AG04450 (cell line): Measurements from ENCODE around the gene BMPR1B. TPM values are rescaled to one million over a fixed set of nuclear protein-coding genes. Genes with fewer than 3 reads are reported as not detected.

ENCODE experiments used
- CTCF ChIA-PET: fragments of 300-600, 350-600 bp; formaldehyde crosslinking; extraction: SDS; loops from one replicate; lab custom pipeline; 2022; ENCODE audit warnings: antibody characterized with exemption, inconsistent platforms; lab: Charles Lee
- POLR2A ChIA-PET: fragments of 350-600 bp; formaldehyde crosslinking; extraction: SDS; loops from one replicate; lab custom pipeline; 2021; ENCODE audit warnings: antibody characterized with exemption, inconsistent platforms; lab: Yijun Ruan, JAX
- DNase-seq: peaks from one replicate; pipeline ENCODE4 v3.0.0-alpha.2; 2011; ENCODE audit warnings: low read depth, low spot score
- H3K27ac ChIP-seq: one replicate; pipeline ENCODE4 v1.5.1; 2012; ENCODE audit warnings: low read depth, low read length, control low read depth
- H3K27me3 ChIP-seq: one replicate; pipeline ENCODE4 v1.6.0; 2012; ENCODE audit warnings: low read length; ENCODE audit not compliant: control insufficient read depth, insufficient read depth
- H3K4me3 ChIP-seq: 2 replicates; pipeline ENCODE4 v1.5.1; 2011; ENCODE audit warnings: mild to moderate bottlenecking, low read depth, low read length, control low read depth
- H3K9me3 ChIP-seq: 2 replicates; pipeline ENCODE4 v1.5.1; 2012; ENCODE audit warnings: low read length; ENCODE audit not compliant: control insufficient read depth, insufficient read depth
- polyA plus RNA-seq: library from polyadenylated mRNA; depleted of rRNA; stranded (reverse); fragments of >200 nt; gene quantifications from 2 replicates; pipeline ENCODE4 v1.2.3, GENCODE V29; 2011
- TF ChIP-seq, protein P1 (sequence below): IDR thresholded peaks from 2 replicates; pipeline ENCODE4 v1.5.1; 2011; ENCODE audit warnings: low read depth, low read length, control low read depth, inconsistent platforms

BMPR1B gene
- polyA plus RNA-seq, 1 experiment = 0.42 TPM

GRCh38 chr4:94871644-94872305 is 114.0 kb downstream of the BMPR1B start:
- ChIA-PET POLR2A (interaction anchor here (1.3 kb wide), 1 partner anchor 10 kb away, joined by 3 read pairs; no protein-coding TSS in a partner anchor), CTCF (no interaction called here)
- Histone ChIP-seq H3K4me3 (no peak overlapping the region), H3K27ac (no peak overlapping the region), H3K27me3 (no peaks in the 10 kb centered on the region), H3K9me3 (no peaks in the 10 kb centered on the region)
- TF ChIP-seq, protein P1, sequence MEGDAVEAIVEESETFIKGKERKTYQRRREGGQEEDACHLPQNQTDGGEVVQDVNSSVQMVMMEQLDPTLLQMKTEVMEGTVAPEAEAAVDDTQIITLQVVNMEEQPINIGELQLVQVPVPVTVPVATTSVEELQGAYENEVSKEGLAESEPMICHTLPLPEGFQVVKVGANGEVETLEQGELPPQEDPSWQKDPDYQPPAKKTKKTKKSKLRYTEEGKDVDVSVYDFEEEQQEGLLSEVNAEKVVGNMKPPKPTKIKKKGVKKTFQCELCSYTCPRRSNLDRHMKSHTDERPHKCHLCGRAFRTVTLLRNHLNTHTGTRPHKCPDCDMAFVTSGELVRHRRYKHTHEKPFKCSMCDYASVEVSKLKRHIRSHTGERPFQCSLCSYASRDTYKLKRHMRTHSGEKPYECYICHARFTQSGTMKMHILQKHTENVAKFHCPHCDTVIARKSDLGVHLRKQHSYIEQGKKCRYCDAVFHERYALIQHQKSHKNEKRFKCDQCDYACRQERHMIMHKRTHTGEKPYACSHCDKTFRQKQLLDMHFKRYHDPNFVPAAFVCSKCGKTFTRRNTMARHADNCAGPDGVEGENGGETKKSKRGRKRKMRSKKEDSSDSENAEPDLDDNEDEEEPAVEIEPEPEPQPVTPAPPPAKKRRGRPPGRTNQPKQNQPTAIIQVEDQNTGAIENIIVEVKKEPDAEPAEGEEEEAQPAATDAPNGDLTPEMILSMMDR = no peak
- no peak for DNase-seq

- CTCF ChIA-PET = interaction anchor here (0.5 kb wide), 1 partner anchor 1064 kb away, joined by 3 read pairs; no protein-coding TSS in a partner anchor
- Histone ChIP-seq H3K4me3 (no peak overlapping the region), H3K27ac (no peak overlapping the region), H3K9me3 (no peaks in the 10 kb centered on the region), H3K27me3 (no peaks in the 10 kb centered on the region)
- TF ChIP-seq, protein P1 = no peak
- DNase-seq = no peak
- POLR2A ChIA-PET = no interaction called here
These were observed 120.2 kb downstream of the BMPR1B start for GRCh38 chr4:94877973-94878372.

DNA sequence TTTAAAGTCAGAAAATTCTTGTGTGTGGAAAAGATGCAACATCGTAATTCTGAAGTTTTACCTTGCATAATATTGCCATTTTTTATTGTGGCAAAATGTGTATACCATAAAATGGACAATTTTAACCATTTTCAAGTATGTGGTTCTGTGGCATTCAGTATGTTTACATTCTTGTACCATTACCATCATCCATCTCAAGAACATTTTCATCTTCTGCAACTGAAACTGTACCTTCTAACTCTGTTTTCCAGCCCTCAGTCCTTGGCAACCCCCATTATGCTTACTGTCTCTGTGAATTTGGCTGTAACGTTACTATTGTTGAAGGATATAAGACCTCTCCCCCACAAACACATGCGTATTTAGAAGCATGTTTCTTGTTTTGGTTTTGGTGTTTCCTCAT is 123.2 kb downstream of the BMPR1B start:
- no peaks in the 10 kb centered on the region for H3K27me3 ChIP-seq
- POLR2A ChIA-PET = no interaction called here
- DNase-seq = no peak
- H3K9me3 ChIP-seq = no peaks in the 10 kb centered on the region
- H3K4me3 ChIP-seq = no peak overlapping the region
- TF ChIP-seq, protein P1 = no peak
- no peak overlapping the region for H3K27ac ChIP-seq
- CTCF ChIA-PET = no interaction called here

GRCh38 chr4:94882756-94883155 is 125.0 kb downstream of the BMPR1B start:
- CTCF ChIA-PET = interaction anchor here (0.6 to 1.6 kb wide), 3 partner anchors 199 to 347 kb away, joined by 3 to 6 read pairs (median 4); no protein-coding TSS in a partner anchor

DNA sequence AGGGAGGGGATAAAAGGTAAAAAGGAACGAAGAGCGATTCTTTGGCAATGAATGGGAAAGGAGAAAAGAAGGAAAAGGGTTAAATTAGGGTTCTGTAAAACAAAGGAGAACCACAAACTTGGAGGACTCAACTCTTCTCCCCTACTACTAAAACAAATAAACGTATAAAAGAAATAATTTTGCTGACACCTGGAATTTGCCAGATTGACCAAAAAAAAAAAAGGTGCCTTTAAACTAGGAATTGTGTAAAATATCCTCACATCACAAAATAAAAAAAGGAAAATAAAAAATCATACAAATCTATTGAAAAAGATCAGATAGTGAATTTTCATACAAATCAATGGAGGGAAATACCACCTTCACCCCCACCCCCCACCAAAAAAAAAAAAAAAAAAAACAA is 129.3 kb downstream of the BMPR1B start:
- no peak for DNase-seq
- Histone ChIP-seq H3K27me3 (no peaks in the 10 kb centered on the region), H3K9me3 (no peaks in the 10 kb centered on the region), H3K4me3 (no peak overlapping the region), H3K27ac (no peak overlapping the region)
- ChIA-PET CTCF (no interaction called here), POLR2A (no interaction called here)
- TF ChIP-seq, protein P1 = no peak

More at GRCh38 chr4:94882756-94883155, 125.0 kb downstream of the BMPR1B start:
- no peaks in the 10 kb centered on the region for H3K27me3 ChIP-seq
- TF ChIP-seq, protein P1 = no peak
- POLR2A ChIA-PET = interaction anchor here (1.0 kb wide), 1 partner anchor 8 kb away, joined by 3 read pairs; no protein-coding TSS in a partner anchor
- H3K27ac ChIP-seq = no peak overlapping the region
- H3K4me3 ChIP-seq = no peak overlapping the region
- no peaks in the 10 kb centered on the region for H3K9me3 ChIP-seq
- no peak for DNase-seq
